Testis (tissue), 2 donors: ENCODE measurements around the gene FARP1.

ENCODE experiments used
- CTCF ChIP-seq, 3 experiments: fragments of 450-650 bp in 2 of 3; fragments of 200-600 bp in 1 of 3; sonication (generic) in 1 of 3; IDR thresholded peaks; one replicate each; pipeline ENCODE4 v1.5.1; 2016 to 2019; ENCODE audit warnings: antibody characterized with exemption in 3 of 3, mild to moderate bottlenecking in 2 of 3, moderate library complexity in 1 of 3
- POLR2A ChIP-seq: fragments of 450-650 bp; IDR thresholded peaks from one replicate; pipeline ENCODE4 v1.6.1; 2017; ENCODE audit warnings: antibody characterized with exemption, mild to moderate bottlenecking, moderate library complexity

- TF ChIP-seq CTCF (IDR thresholded peaks at IDR 0.05) (no peak), POLR2A (no peak)
These were observed 8.9 kb upstream of the FARP1 start for GRCh38 chr13:98133946-98134345.
